Measurements from ENCODE around the gene COMMD1. TPM values are rescaled to one million over a fixed set of nuclear protein-coding genes. Genes with fewer than 3 reads are reported as not detected.
"Not testable (repeated sequence)": the region's sequence is repeated elsewhere in the genome, so short reads cannot be mapped to it uniquely, and the experiment has no call there.

COMMD1 gene
- total RNA-seq, 1 experiment from 2014 or later, result 41.4 TPM

- Histone ChIP-seq H3K9me3 (ENCODE audit: low read depth, low read length, poor library complexity, severe bottlenecking) (no peaks in the 10 kb centered on the region), H3K27me3 (replicated peaks; ENCODE audit: insufficient read depth, low read depth, low read length, poor library complexity) (no peaks in the 10 kb centered on the region), H3K4me1 (ENCODE audit: insufficient read depth, low read length, poor library complexity, severe bottlenecking) (no peaks in the 10 kb centered on the region), H3K36me3 (ENCODE audit: insufficient read depth, low read length, poor library complexity, severe bottlenecking) (no peaks in the 10 kb centered on the region), H3K27ac (ENCODE audit: low read depth, low read length, poor library complexity, severe bottlenecking) (no peak overlapping the region), H3K4me3 (ENCODE audit: low read depth, low read length, poor library complexity, severe bottlenecking) (no peak overlapping the region)
- no peak for DNase-seq (ENCODE audit: low spot score)
- TF ChIP-seq CTCF (conservative IDR thresholded peaks at IDR 0.05; ENCODE audit: low read depth, low read length) (no peak), EZH2 (IDR thresholded peaks at IDR 0.05; ENCODE audit: borderline replicate concordance, low read depth, low read length, poor library complexity, severe bottlenecking) (no peak)
- BruUV-seq (replicated peaks), result no TSS peak
- ChIA-PET CTCF (no interaction called here), POLR2A (ENCODE audit: low non-redundant PET) (no interaction called here)
- intact Hi-C loops (cut with micrococcal nuclease; ENCODE audit: unreplicated experiment), result no loop called here
Observed at GRCh38 chr2:62036761-62037250, 131.3 kb downstream of the COMMD1 start.

GRCh38 chr2:62038975-62039771, 133.7 kb downstream of the COMMD1 start:
- Histone ChIP-seq H3K4me3 (ENCODE audit: low read depth, low read length, poor library complexity, severe bottlenecking) (no peak overlapping the region), H3K27me3 (replicated peaks; ENCODE audit: insufficient read depth, low read depth, low read length, poor library complexity) (no peaks in the 10 kb centered on the region), H3K9me3 (ENCODE audit: low read depth, low read length, poor library complexity, severe bottlenecking) (no peaks in the 10 kb centered on the region), H3K4me1 (ENCODE audit: insufficient read depth, low read length, poor library complexity, severe bottlenecking) (no peaks in the 10 kb centered on the region), H3K36me3 (ENCODE audit: insufficient read depth, low read length, poor library complexity, severe bottlenecking) (no peaks in the 10 kb centered on the region), H3K27ac (ENCODE audit: low read depth, low read length, poor library complexity, severe bottlenecking) (no peak overlapping the region)
- no peak for TF ChIP-seq CTCF (conservative IDR thresholded peaks at IDR 0.05; ENCODE audit: low read depth, low read length)
- TF ChIP-seq EZH2 (IDR thresholded peaks at IDR 0.05; ENCODE audit: borderline replicate concordance, low read depth, low read length, poor library complexity, severe bottlenecking), result no peak
- intact Hi-C loops (cut with micrococcal nuclease; ENCODE audit: unreplicated experiment), result no loop called here
- ChIA-PET POLR2A (ENCODE audit: low non-redundant PET) (no interaction called here), CTCF (no interaction called here)
- no TSS peak for BruUV-seq (replicated peaks)
- DNase-seq (ENCODE audit: low spot score), result no peak

GRCh38 chr2:62040926-62041325, 135.5 kb downstream of the COMMD1 start:
- H3K4me1 ChIP-seq (ENCODE audit: insufficient read depth, low read length, poor library complexity, severe bottlenecking), result no peaks in the 10 kb centered on the region
- CTCF ChIA-PET, result no interaction called here
- no peaks in the 10 kb centered on the region for H3K36me3 ChIP-seq (ENCODE audit: insufficient read depth, low read length, poor library complexity, severe bottlenecking)
- no TSS peak for BruUV-seq (replicated peaks)
- POLR2A ChIA-PET (ENCODE audit: low non-redundant PET), result no interaction called here
- TF ChIP-seq EZH2 (IDR thresholded peaks at IDR 0.05; ENCODE audit: borderline replicate concordance, low read depth, low read length, poor library complexity, severe bottlenecking) (no peak), CTCF (conservative IDR thresholded peaks at IDR 0.05; ENCODE audit: low read depth, low read length) (no peak)
- DNase-seq (ENCODE audit: low spot score), result no peak
- no peak overlapping the region for H3K27ac ChIP-seq (ENCODE audit: low read depth, low read length, poor library complexity, severe bottlenecking)
- intact Hi-C loops (cut with micrococcal nuclease; ENCODE audit: unreplicated experiment), result no loop called here
- no peaks in the 10 kb centered on the region for H3K9me3 ChIP-seq (ENCODE audit: low read depth, low read length, poor library complexity, severe bottlenecking)
- H3K27me3 ChIP-seq (replicated peaks; ENCODE audit: insufficient read depth, low read depth, low read length, poor library complexity), result no peaks in the 10 kb centered on the region
- H3K4me3 ChIP-seq (ENCODE audit: low read depth, low read length, poor library complexity, severe bottlenecking), result no peak overlapping the region

GRCh38 chr2:62041701-62042385, 136.4 kb downstream of the COMMD1 start:
- H3K36me3 ChIP-seq (ENCODE audit: insufficient read depth, low read length, poor library complexity, severe bottlenecking); H3K4me1 ChIP-seq (ENCODE audit: insufficient read depth, low read length, poor library complexity, severe bottlenecking); DNase-seq (ENCODE audit: low spot score); H3K4me3 ChIP-seq (ENCODE audit: low read depth, low read length, poor library complexity, severe bottlenecking); H3K9me3 ChIP-seq (ENCODE audit: low read depth, low read length, poor library complexity, severe bottlenecking); CTCF ChIA-PET; BruUV-seq (replicated peaks); H3K27me3 ChIP-seq (replicated peaks; ENCODE audit: insufficient read depth, low read depth, low read length, poor library complexity); POLR2A ChIA-PET (ENCODE audit: low non-redundant PET); H3K27ac ChIP-seq (ENCODE audit: low read depth, low read length, poor library complexity, severe bottlenecking); intact Hi-C loops (cut with micrococcal nuclease; ENCODE audit: unreplicated experiment): not testable (repeated sequence)

All from A673 (cell line).